BJ (cell line): ENCODE data around the gene GPR75. TPM values are rescaled to one million over a fixed set of nuclear protein-coding genes. Genes with fewer than 3 reads are reported as not detected.

Experiments used
- CTCF ChIA-PET: fragments of 350-600 bp; formaldehyde crosslinking; extraction: SDS; loops from one replicate; lab custom pipeline; 2021; ENCODE audit warnings: antibody characterized with exemption, inconsistent platforms; lab: Yijun Ruan, JAX
- POLR2A ChIA-PET: fragments of 300-600 bp; sonication (Branson Sonifier 250); formaldehyde crosslinking; extraction: SDS; loops from one replicate; lab custom pipeline; 2021; ENCODE audit warnings: antibody characterized with exemption; lab: Charles Lee
- DNase-seq: peaks from one replicate; pipeline ENCODE4 v3.0.0-alpha.2; 2011; ENCODE audit warnings: low read depth
- H3K27me3 ChIP-seq: 2 replicates; pipeline ENCODE4 v1.6.0; 2011; ENCODE audit warnings: low read length; ENCODE audit not compliant: control insufficient read depth, insufficient read depth
- H3K36me3 ChIP-seq: 2 replicates; pipeline ENCODE4 v1.5.1; 2011; ENCODE audit warnings: low read length; ENCODE audit not compliant: control insufficient read depth, insufficient read depth
- H3K4me3 ChIP-seq: 2 replicates; pipeline ENCODE4 v1.5.1; 2011; ENCODE audit warnings: low read depth, mild to moderate bottlenecking, control low read depth, low read length
- polyA plus RNA-seq: library from polyadenylated mRNA; depleted of rRNA; stranded (reverse); fragments of >200 nt; gene quantifications from 2 replicates; pipeline ENCODE4 v1.2.3, GENCODE V29; 2011
- TF ChIP-seq, protein P1 (sequence below): IDR thresholded peaks from 2 replicates; pipeline ENCODE4 v1.5.1; 2011; ENCODE audit warnings: low read depth, mild to moderate bottlenecking, control low read depth, inconsistent platforms, low read length, moderate library complexity; ENCODE audit not compliant: insufficient read depth

GPR75 gene
- polyA plus RNA-seq, 1 experiment = 1.5 TPM

DNA sequence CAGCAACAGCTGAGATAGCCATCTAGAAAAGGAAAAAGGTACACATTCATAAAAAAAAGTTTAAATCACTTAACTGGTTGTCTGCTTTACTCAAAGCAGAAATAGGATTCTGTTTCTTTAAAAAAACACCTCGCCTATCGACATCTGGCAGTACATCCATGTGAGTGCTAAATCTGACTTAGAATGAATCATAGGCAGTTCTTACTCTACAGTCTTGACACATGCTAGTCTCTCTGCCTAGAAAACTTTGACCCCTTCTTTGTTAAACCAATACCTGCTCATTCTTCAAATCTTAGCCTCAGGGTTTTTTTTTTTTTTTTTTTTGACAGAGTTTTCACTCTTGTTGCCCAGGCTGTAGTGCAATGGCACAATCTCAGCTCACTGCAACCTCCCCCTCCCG, 37.1 kb upstream of the GPR75 start:
- TF ChIP-seq, protein P1, sequence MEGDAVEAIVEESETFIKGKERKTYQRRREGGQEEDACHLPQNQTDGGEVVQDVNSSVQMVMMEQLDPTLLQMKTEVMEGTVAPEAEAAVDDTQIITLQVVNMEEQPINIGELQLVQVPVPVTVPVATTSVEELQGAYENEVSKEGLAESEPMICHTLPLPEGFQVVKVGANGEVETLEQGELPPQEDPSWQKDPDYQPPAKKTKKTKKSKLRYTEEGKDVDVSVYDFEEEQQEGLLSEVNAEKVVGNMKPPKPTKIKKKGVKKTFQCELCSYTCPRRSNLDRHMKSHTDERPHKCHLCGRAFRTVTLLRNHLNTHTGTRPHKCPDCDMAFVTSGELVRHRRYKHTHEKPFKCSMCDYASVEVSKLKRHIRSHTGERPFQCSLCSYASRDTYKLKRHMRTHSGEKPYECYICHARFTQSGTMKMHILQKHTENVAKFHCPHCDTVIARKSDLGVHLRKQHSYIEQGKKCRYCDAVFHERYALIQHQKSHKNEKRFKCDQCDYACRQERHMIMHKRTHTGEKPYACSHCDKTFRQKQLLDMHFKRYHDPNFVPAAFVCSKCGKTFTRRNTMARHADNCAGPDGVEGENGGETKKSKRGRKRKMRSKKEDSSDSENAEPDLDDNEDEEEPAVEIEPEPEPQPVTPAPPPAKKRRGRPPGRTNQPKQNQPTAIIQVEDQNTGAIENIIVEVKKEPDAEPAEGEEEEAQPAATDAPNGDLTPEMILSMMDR = no peak
- CTCF ChIA-PET = no interaction called here
- no peak for DNase-seq
- H3K4me3 ChIP-seq = no peak overlapping the region
- POLR2A ChIA-PET = no interaction called here
- no peaks in the 10 kb centered on the region for H3K27me3 ChIP-seq
- peaks cover 4% of the 10 kb centered on the region for H3K36me3 ChIP-seq

DNA sequence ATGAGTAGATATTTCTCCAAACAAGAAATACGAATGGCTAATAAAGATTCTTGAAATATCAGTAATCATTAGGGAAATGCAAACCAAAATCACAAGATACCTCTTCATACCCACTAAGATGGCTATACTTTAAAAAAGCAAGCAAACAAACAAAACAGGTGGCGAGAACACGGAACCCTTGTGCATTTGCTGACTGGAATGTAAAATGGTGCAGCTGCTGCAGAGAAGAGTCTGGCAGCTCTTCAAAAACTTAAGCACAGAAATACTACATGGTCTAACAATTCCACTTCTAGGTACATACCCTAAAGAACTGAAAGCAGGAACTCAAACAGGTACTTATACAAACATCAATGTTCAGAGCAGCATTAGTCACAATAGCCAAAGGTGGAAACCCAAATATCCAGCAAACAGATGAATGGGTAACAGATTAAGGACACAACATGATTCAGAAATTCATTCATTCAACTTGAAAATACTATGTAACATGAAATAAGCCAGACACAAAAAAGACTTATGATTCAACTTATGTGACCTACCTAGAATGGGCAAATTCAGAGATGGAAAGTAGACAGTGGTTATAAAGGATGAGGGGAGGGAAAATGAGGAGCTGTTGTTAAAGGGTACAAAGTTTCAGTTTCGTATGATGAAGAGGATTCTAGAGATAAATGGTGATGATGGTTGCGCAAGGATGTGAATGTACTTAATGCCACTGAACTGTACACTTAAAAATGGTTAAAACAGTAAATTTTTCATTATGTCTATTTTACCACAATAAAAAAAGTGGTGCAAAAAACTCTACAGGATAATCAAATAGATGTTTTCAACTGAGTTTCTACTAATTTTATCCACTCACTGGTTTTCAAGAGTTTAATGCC, 26.9 kb upstream of the GPR75 start:
- POLR2A ChIA-PET = no interaction called here
- TF ChIP-seq, protein P1 = no peak

DNA sequence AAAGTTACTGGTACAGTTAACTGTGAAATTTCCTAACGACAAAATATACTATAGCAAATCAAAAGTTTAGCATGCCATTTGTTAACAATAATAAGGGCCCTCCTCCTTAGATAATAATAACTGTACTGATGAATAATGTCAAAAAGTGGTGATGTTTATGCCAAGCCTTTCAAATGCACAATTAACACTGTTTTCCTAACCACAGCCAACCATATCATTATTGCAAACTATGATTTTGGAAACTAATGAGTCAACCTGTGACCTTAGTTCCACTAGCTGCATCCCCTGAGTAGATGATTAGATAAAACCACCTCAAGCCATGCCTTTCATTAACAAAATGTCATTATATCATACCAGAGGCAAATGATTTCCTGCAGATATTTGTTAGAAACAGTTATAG, 25.1 kb upstream of the GPR75 start:
- DNase-seq = no peak
- ChIA-PET POLR2A (no interaction called here), CTCF (no interaction called here)
- peaks cover 1% of the 10 kb centered on the region for H3K36me3 ChIP-seq
- no peak overlapping the region for H3K4me3 ChIP-seq
- H3K27me3 ChIP-seq = no peaks in the 10 kb centered on the region
- TF ChIP-seq, protein P1 = no peak

More for the DNA sequence above, 26.9 kb upstream of the GPR75 start:
- no peak for DNase-seq
- CTCF ChIA-PET = no interaction called here
- Histone ChIP-seq H3K27me3 (no peaks in the 10 kb centered on the region), H3K36me3 (peaks cover 3% of the 10 kb centered on the region), H3K4me3 (no peak overlapping the region)

DNA sequence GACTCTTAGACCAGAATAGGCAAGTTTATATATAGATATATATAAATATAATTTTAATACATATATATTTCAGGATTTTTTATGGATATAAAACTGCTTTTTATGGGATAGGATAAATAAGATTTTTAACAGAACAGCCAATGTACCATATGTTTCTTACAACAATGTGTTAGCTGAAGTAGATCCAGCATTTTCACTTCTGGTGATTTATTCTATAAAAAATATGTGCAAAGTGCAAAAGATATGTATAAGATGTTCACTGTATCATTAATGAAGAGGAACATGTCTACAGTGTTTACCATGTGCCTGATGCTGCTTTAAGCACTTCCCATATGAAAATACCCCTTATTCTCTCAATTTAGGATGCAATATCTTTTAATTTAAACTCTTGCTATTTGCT, 22.2 kb upstream of the GPR75 start:
- Histone ChIP-seq H3K27me3 (no peaks in the 10 kb centered on the region), H3K36me3 (no peaks in the 10 kb centered on the region; the same call in 1 of the 2 replicates), H3K4me3 (no peak overlapping the region)
- TF ChIP-seq, protein P1 = no peak
- CTCF ChIA-PET = no interaction called here
- DNase-seq = no peak
- POLR2A ChIA-PET = no interaction called here

DNA sequence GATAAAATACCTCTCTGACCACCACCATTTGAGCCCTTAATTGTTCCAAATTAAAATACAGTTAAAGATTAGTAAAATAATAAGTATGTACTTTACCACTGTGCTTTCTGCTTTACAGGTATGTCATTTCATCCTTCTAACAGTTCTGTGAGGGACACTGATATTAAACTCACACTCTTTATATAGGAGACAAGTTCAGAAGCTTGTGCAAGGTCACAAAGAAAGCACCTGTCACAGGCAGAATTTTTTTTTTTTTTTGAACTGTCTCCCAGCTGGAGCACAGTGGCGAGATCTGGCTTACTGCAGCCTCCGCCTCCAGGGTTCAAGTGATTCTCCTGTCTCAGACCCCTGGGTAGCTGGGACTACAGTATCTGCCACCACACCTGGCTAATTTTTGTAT, 21.6 kb upstream of the GPR75 start:
- no peak overlapping the region for H3K4me3 ChIP-seq
- CTCF ChIA-PET = interaction anchor here (0.6 kb wide), 2 partner anchors 76 to 405 kb away, joined by 3 read pairs; no protein-coding TSS in a partner anchor
- POLR2A ChIA-PET = no interaction called here
- no peak for DNase-seq
- no peaks in the 10 kb centered on the region for H3K27me3 ChIP-seq
- TF ChIP-seq, protein P1 = no peak
- no peaks in the 10 kb centered on the region; the same call in 1 of the 2 replicates for H3K36me3 ChIP-seq
